OCI-LY1 (cell line): ENCODE data around the gene RBPMS2.
A peak's percentile ranks its signal among the peaks of the same experiment; 100 is the strongest.

Experiments used
- H2AFZ ChIP-seq: fragments of 200-600 bp; sonication (generic), shearing (Covaris generic); 2 replicates; pipeline ENCODE4 v1.6.0; 2014; ENCODE audit warnings: antibody characterized with exemption, mild to moderate bottlenecking, low read length
- H3F3A ChIP-seq: fragments of 200-600 bp; sonication (generic), shearing (Covaris generic); 2 replicates; pipeline ENCODE4 v1.6.0; 2014; ENCODE audit warnings: mild to moderate bottlenecking, antibody characterized with exemption, low read length, moderate library complexity; ENCODE audit not compliant: insufficient read depth
- H3K27ac ChIP-seq: fragments of 200-600 bp; sonication (generic); 2 replicates; pipeline ENCODE4 v1.5.1; 2014; ENCODE audit warnings: low read length, mixed run types, mild to moderate bottlenecking, low read depth; ENCODE audit not compliant: poor library complexity, severe bottlenecking
- H3K27me3 ChIP-seq: fragments of 200-600 bp; sonication (generic); 2 replicates; pipeline ENCODE4 v1.6.0; 2014; ENCODE audit warnings: antibody characterized with exemption, mild to moderate bottlenecking, low read length, moderate library complexity; ENCODE audit not compliant: insufficient read depth
- H3K36me3 ChIP-seq: fragments of 200-600 bp; sonication (generic); 2 replicates; pipeline ENCODE4 v1.6.1; 2014; ENCODE audit warnings: mild to moderate bottlenecking, antibody characterized with exemption, low read length, moderate library complexity, mixed read lengths; ENCODE audit not compliant: insufficient read depth
- H3K4me1 ChIP-seq: fragments of 200-600 bp; sonication (generic); 2 replicates; pipeline ENCODE4 v1.5.1; 2014; ENCODE audit warnings: mild to moderate bottlenecking, low read length, moderate library complexity; ENCODE audit not compliant: insufficient read depth, severe bottlenecking
- H3K4me2 ChIP-seq: fragments of 200-600 bp; sonication (generic), shearing (Covaris generic); 2 replicates; pipeline ENCODE4 v1.6.1; 2014; ENCODE audit warnings: low read length
- H3K4me3 ChIP-seq: fragments of 200-600 bp; sonication (generic); 2 replicates; pipeline ENCODE4 v1.5.1; 2014; ENCODE audit warnings: low read length, low read depth, mild to moderate bottlenecking, mixed read lengths; ENCODE audit not compliant: poor library complexity, severe bottlenecking
- H3K79me2 ChIP-seq: fragments of 200-600 bp; shearing (Covaris generic); 2 replicates; pipeline ENCODE4 v1.6.1; 2016; ENCODE audit warnings: mixed run types, low read length, mixed read lengths; ENCODE audit not compliant: insufficient read depth
- H3K9ac ChIP-seq: fragments of 200-600 bp; sonication (generic), shearing (Covaris generic); 2 replicates; pipeline ENCODE4 v1.6.1; 2014; ENCODE audit warnings: mild to moderate bottlenecking, low read length, mixed read lengths
- H3K9me2 ChIP-seq: fragments of 200-600 bp; sonication (generic), shearing (Covaris generic); 2 replicates; pipeline ENCODE4 v1.6.1; 2014; ENCODE audit warnings: low read depth, mild to moderate bottlenecking, low read length, mixed read lengths
- H3K9me3 ChIP-seq: fragments of 200-600 bp; shearing (Covaris generic); 2 replicates; pipeline ENCODE4 v1.6.1; 2014; ENCODE audit warnings: low read length, mixed read lengths
- H4K20me1 ChIP-seq: fragments of 200-600 bp; sonication (generic), shearing (Covaris generic); 2 replicates; pipeline ENCODE4 v1.6.0; 2016; ENCODE audit warnings: mild to moderate bottlenecking, low read length; ENCODE audit not compliant: insufficient read depth
- EZH2 ChIP-seq: fragments of 200-600 bp; sonication (generic), shearing (Covaris generic); IDR thresholded peaks from 2 replicates; pipeline ENCODE4 v1.8.0; 2017; ENCODE audit warnings: borderline replicate concordance, mixed run types, mild to moderate bottlenecking, antibody characterized with exemption, low read length, moderate library complexity, mixed read lengths
- TF ChIP-seq, protein P1 (sequence below): fragments of 200-600 bp; sonication (generic), shearing (Covaris generic); IDR thresholded peaks from 2 replicates; pipeline ENCODE4 v1.5.1; 2017; ENCODE audit warnings: mild to moderate bottlenecking, antibody characterized with exemption, low read length, moderate library complexity, mixed read lengths

Gene RBPMS2

DNA sequence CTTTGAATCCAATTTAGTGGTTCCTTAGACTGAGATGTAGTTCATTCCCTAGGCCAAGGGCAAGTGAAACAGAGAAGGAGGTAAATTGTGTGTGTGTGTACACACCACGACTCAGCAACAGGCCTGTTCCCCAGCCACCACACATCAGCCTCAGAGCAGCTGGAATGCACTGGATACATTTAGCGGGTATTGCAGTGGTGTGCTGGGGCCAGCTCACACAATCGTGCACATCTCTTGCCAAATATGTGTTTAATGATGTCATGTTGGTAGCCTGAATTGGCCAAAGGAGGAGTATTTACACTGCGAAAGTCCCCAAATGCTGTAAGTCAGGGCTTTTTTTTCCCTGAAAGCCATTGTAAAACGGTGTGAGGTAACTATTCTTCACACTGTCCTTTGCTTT is 82.3 kb downstream of the RBPMS2 start:
- H3K9me3 ChIP-seq = no peaks in the 10 kb centered on the region
- H4K20me1 ChIP-seq = no peaks in the 10 kb centered on the region
- no peaks in the 10 kb centered on the region for H3K9me2 ChIP-seq
- H3K4me1 ChIP-seq = peaks cover 16% of the 10 kb centered on the region
- no peaks in the 10 kb centered on the region for H3K79me2 ChIP-seq
- no peaks in the 10 kb centered on the region for H3K27me3 ChIP-seq
- H3K9ac ChIP-seq = no peak overlapping the region
- no peak overlapping the region for H3K4me3 ChIP-seq
- no peaks in the 10 kb centered on the region for H3F3A ChIP-seq
- no peak overlapping the region for H2AFZ ChIP-seq
- TF ChIP-seq, protein P1, sequence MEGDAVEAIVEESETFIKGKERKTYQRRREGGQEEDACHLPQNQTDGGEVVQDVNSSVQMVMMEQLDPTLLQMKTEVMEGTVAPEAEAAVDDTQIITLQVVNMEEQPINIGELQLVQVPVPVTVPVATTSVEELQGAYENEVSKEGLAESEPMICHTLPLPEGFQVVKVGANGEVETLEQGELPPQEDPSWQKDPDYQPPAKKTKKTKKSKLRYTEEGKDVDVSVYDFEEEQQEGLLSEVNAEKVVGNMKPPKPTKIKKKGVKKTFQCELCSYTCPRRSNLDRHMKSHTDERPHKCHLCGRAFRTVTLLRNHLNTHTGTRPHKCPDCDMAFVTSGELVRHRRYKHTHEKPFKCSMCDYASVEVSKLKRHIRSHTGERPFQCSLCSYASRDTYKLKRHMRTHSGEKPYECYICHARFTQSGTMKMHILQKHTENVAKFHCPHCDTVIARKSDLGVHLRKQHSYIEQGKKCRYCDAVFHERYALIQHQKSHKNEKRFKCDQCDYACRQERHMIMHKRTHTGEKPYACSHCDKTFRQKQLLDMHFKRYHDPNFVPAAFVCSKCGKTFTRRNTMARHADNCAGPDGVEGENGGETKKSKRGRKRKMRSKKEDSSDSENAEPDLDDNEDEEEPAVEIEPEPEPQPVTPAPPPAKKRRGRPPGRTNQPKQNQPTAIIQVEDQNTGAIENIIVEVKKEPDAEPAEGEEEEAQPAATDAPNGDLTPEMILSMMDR = no peak
- TF ChIP-seq EZH2 = no peak
- no peak overlapping the region for H3K4me2 ChIP-seq
- peaks cover 46% of the 10 kb centered on the region for H3K36me3 ChIP-seq
- no peak overlapping the region for H3K27ac ChIP-seq

DNA sequence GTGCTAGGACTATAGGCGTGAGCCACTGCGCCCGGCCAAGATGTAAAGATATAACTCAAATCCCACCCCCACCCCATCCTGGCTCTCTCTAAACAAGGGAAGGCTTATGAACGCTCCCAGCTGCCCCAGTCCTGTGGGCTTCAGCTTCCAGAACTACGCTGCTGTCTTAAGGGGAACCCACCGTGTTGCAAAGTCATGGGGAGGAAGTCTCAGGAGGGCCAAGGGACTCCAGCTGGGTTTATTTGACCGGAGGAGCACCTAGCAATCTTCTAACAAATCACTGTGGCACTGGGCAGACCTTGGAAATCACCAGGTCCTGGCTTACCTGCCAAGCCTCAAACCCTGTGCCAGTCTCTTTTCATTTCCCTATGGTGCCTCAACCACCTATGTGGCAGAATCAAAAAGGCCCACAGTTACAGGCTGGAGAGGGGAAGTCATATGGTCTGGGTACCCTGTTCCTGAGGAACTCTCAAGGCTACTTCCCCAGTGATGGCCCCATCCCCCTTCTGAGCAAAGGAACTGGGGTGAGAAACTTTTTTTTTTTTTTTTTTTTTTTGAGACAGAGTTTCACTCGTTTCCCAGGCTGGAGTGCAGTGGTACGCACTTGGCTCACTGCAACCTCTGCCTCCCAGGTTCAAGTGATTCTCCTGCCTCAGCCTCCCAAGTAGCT is 83.4 kb downstream of the RBPMS2 start:
- Histone ChIP-seq H3F3A (no peaks in the 10 kb centered on the region), H3K4me1 (peaks cover 16% of the 10 kb centered on the region), H3K36me3 (peaks cover 57% of the 10 kb centered on the region), H3K9me3 (no peaks in the 10 kb centered on the region), H2AFZ (no peak overlapping the region), H3K9me2 (no peaks in the 10 kb centered on the region), H3K4me3 (no peak overlapping the region), H3K9ac (no peak overlapping the region), H3K79me2 (no peaks in the 10 kb centered on the region), H4K20me1 (no peaks in the 10 kb centered on the region), H3K27me3 (no peaks in the 10 kb centered on the region), H3K4me2 (no peak overlapping the region), H3K27ac (no peak overlapping the region)
- TF ChIP-seq, protein P1 = no peak
- no peak for TF ChIP-seq EZH2

DNA sequence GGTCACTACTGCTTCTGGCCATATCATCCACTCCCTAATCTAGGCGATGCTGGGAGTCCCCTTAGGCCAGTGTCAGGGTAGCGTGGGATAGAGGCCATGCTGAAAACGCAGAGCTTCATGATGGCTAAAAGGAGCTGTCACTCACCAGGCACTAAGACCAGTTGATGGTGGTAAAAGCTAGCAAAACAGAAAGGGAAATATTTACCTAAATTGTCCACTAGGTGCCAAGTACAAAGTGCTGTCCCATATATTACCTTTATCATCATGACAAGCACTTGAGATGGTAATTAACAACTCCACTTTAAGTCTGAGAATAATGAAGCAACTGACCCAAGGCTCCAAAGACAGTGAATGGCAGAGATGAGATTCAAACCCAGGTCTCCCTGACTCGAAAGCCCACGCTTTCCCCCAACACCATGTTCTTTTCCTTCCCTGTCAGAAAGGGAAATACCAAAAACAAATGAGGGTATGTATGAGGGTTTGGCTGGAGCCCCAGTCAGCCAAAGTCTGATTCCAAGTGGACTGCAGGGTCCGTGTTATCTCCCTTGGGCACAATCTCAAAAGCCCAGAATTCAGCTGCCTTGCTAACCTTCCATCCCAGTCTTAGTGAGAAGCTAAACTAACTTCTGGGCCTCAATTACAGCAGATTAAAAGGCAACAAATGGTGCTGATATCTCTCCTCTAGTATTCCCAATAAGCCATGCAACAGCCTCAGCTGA is 84.7 kb downstream of the RBPMS2 start:
- Histone ChIP-seq H3K4me2 (no peak overlapping the region), H3K4me3 (no peak overlapping the region), H4K20me1 (no peaks in the 10 kb centered on the region), H3F3A (no peaks in the 10 kb centered on the region), H3K79me2 (no peaks in the 10 kb centered on the region), H3K36me3 (peaks cover 65% of the 10 kb centered on the region), H3K4me1 (peaks cover 13% of the 10 kb centered on the region), H3K9me2 (no peaks in the 10 kb centered on the region), H3K9me3 (no peaks in the 10 kb centered on the region), H2AFZ (no peak overlapping the region), H3K27ac (no peak overlapping the region), H3K9ac (no peak overlapping the region), H3K27me3 (no peaks in the 10 kb centered on the region)
- TF ChIP-seq, protein P1 = peak; percentile 31; the same call in 1 of the 2 replicates
- no peak for TF ChIP-seq EZH2
